ENCODE data around the gene CGB7.

DNA sequence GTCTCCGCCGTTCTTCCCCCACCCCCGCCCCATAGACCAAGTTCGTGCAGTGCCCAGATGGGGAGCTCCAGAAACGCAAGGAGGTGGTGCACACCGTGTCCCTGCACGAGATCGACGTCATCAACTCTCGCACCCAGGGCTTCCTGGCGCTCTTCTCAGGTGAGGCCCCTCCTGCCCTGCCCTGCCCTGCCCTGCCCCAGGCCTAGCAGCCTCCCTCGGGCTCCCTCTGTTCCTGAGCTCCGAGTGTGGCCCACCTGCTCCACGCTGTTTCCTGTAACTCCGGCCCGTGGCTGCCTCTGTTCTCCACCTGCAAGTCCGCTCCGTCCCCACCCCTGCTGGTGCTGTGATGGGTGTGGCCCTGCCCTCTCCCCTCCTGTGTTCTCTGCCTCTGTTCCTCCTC, 47.1 kb downstream of the CGB7 start:
- TF ChIP-seq, protein P1, sequence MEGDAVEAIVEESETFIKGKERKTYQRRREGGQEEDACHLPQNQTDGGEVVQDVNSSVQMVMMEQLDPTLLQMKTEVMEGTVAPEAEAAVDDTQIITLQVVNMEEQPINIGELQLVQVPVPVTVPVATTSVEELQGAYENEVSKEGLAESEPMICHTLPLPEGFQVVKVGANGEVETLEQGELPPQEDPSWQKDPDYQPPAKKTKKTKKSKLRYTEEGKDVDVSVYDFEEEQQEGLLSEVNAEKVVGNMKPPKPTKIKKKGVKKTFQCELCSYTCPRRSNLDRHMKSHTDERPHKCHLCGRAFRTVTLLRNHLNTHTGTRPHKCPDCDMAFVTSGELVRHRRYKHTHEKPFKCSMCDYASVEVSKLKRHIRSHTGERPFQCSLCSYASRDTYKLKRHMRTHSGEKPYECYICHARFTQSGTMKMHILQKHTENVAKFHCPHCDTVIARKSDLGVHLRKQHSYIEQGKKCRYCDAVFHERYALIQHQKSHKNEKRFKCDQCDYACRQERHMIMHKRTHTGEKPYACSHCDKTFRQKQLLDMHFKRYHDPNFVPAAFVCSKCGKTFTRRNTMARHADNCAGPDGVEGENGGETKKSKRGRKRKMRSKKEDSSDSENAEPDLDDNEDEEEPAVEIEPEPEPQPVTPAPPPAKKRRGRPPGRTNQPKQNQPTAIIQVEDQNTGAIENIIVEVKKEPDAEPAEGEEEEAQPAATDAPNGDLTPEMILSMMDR (IDR thresholded peaks at IDR 0.05): no peak
- no peak for TF ChIP-seq POLR2AphosphoS5 (IDR thresholded peaks at IDR 0.05)
- TF ChIP-seq POLR2A (IDR thresholded peaks at IDR 0.05): no peak

Measured in prostate gland (tissue), 2 donors.